Measurements from ENCODE around the gene RETSAT.

Gene RETSAT

DNA sequence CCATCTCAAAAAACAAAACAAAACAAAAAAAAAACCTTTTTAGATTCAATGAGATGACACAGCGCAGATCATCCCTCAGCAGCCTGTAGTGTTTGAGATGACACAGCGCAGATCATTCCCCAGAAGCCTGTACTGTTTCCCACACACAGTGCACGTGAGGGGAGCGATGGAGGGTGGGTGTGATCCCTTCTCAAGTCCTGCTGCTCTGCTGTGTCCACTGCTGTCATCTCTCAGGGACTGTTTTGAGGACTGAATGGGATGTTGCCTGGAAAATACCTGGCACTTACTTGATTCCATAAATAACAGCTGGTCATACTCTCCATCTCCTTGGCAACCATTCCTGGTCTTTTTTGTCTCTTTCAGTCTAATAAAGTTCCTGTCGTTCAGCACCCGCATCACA, 52.2 kb downstream of the RETSAT start:
- DNase-seq = no peak

Measured in NCI-H345 (cell line).